Measurements from ENCODE around the gene SNX6.
"Not testable (repeated sequence)": the region's sequence is repeated elsewhere in the genome, so short reads cannot be mapped to it uniquely, and the experiment has no call there.

Gene SNX6
- 69.8 to 129 (median 95.6) reads per million in 9 experiments for total RNA-seq

GRCh38 chr14:34629657-34630529 lies at the start of gene SNX6:
TSS of gene SNX6 (minus strand) at chr14:34630148. CDS start at chr14:34630116, 32 bp downstream.
- DNase-seq (peak; percentile 73 to 78 (median 75)), ATAC-seq (replicated peaks) (peak; percentile 94)
- peaks cover 5 to 21% of the 10 kb centered on the region in 2 donors for H3K4me1 Mint-ChIP-seq (ENCODE audit: low read depth in 2 of 2)
- H3K36me3 Mint-ChIP-seq (ENCODE audit: insufficient read depth): peaks cover 22% of the 10 kb centered on the region
- peak within 1 kb of the TSS; percentile 93 for H3K4me3 Mint-ChIP-seq
- H3K27ac Mint-ChIP-seq: peak within 1 kb of the TSS; percentile 94 to 97
- no peaks in the 10 kb centered on the region for H3K9me3 Mint-ChIP-seq
- peaks cover 12 to 15% of the 10 kb centered on the region in 2 donors for H3K27me3 Mint-ChIP-seq

GRCh38 chr14:34678735-34679134 lies 48.8 kb upstream of the SNX6 start:
- Mint-ChIP-seq H3K9me3 (no peaks in the 10 kb centered on the region), H3K27me3 (no peaks in the 10 kb centered on the region), H3K27ac (no peak overlapping the region), H3K4me3 (no peak overlapping the region), H3K4me1 (ENCODE audit: low read depth in 2 of 2) (no peaks in the 10 kb centered on the region), H3K36me3 (ENCODE audit: insufficient read depth) (peaks cover 3% of the 10 kb centered on the region)
- DNase-seq: no peak
- ATAC-seq (replicated peaks): no peak

GRCh38 chr14:34678306-34678705 lies 48.4 kb upstream of the SNX6 start:
- no peak for ATAC-seq (replicated peaks)

DNA sequence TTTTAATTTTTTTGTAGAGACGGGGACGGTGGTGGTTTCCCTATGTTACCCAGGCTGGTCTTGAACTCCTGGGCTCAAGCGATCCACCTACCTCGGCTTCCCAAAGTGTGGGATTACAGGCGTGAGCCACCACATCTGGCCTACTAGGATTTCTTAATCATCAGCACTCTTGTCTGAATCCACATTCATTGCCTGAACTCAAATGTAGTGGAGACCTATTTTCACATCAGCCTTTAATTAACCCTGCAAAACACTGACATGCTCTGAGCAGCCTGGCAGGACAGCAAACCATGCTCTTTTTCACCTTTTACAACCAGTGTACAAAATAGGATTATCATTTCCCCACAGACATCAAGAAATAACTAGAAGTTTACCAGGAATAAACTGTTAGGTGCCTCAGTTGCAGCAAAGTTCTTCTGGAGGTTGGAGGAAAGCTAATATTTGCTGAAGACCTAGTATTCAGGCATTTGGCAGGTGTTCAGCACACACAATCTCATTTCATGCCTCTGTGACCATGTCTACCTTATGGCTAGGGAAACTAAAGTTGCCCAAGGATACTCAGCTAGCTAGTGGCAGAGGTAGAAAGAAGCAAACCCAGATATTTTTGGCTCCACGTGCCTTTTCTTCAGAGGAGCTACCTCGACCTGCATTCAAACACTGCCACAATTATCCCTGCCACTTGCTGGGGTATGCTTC lies 46.7 kb upstream of the SNX6 start:
- ATAC-seq (replicated peaks): no peak
- H3K27ac Mint-ChIP-seq: no peak overlapping the region
- H3K4me3 Mint-ChIP-seq: no peak overlapping the region
- no peaks in the 10 kb centered on the region for H3K4me1 Mint-ChIP-seq (ENCODE audit: low read depth in 2 of 2)
- H3K36me3 Mint-ChIP-seq (ENCODE audit: insufficient read depth): peaks cover 3% of the 10 kb centered on the region
- H3K9me3 Mint-ChIP-seq: no peaks in the 10 kb centered on the region
- H3K27me3 Mint-ChIP-seq: no peaks in the 10 kb centered on the region
- no peak for DNase-seq

More at GRCh38 chr14:34678306-34678705, 48.4 kb upstream of the SNX6 start:
- Mint-ChIP-seq H3K4me3 (no peak overlapping the region), H3K27me3 (no peaks in the 10 kb centered on the region), H3K9me3 (no peaks in the 10 kb centered on the region), H3K36me3 (ENCODE audit: insufficient read depth) (peaks cover 3% of the 10 kb centered on the region), H3K27ac (no peak overlapping the region), H3K4me1 (ENCODE audit: low read depth in 2 of 2) (no peaks in the 10 kb centered on the region)
- DNase-seq: no peak

DNA sequence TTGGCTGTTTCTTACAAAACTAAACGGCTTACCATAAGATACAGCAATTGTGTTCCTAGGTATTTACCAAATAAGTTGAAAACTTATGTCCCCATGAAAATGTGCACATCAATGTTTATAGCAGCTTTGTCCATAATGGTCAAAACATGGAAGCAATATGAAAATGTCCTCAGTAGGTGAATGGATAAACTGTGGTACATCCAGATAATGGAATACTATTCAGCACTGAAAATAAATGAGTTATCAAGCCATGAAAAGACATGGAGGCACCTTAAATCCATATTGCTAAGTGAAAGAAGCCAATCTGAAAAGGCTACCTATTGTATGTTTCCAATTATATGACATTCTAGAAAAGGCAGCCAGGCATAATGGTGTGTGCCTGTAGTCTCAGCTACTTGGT lies 43.8 kb upstream of the SNX6 start:
- DNase-seq (no peak), ATAC-seq (replicated peaks) (no peak)
- no peak overlapping the region for H3K4me3 Mint-ChIP-seq
- H3K36me3 Mint-ChIP-seq (ENCODE audit: insufficient read depth): peaks cover 3% of the 10 kb centered on the region
- no peaks in the 10 kb centered on the region for H3K4me1 Mint-ChIP-seq (ENCODE audit: low read depth in 2 of 2)
- H3K27me3 Mint-ChIP-seq: no peaks in the 10 kb centered on the region
- no peaks in the 10 kb centered on the region for H3K9me3 Mint-ChIP-seq
- no peak overlapping the region for H3K27ac Mint-ChIP-seq

GRCh38 chr14:34671716-34672115 lies 41.8 kb upstream of the SNX6 start:
- H3K27ac Mint-ChIP-seq: no peak overlapping the region
- peaks cover 3% of the 10 kb centered on the region for H3K36me3 Mint-ChIP-seq (ENCODE audit: insufficient read depth)
- DNase-seq (no peak), ATAC-seq (replicated peaks) (no peak)
- no peaks in the 10 kb centered on the region for H3K27me3 Mint-ChIP-seq
- H3K9me3 Mint-ChIP-seq: no peaks in the 10 kb centered on the region
- no peaks in the 10 kb centered on the region for H3K4me1 Mint-ChIP-seq (ENCODE audit: low read depth in 2 of 2)
- no peak overlapping the region for H3K4me3 Mint-ChIP-seq

DNA sequence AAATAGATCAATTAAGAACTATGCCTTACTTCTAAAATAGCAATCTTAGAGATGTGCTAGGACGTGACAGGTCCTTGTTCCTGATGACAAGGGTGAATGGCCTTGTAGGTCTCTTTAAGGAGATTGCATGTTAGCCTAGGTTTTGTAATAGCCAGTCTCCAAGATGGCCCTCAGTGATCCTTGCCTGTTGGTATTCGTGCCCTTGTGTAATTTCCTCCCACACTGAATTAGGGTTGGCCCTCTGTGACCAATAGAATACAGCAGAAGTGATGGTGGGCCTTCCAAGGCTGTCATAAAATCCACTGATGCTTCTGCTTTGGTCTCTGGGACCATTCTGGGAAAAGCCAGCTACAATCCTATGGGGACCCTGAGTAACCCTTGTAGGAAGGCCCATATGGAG lies 38.2 kb upstream of the SNX6 start:
- Mint-ChIP-seq H3K27me3 (no peaks in the 10 kb centered on the region), H3K9me3 (no peaks in the 10 kb centered on the region), H3K4me3 (no peak overlapping the region), H3K4me1 (ENCODE audit: low read depth in 2 of 2) (peaks cover 3 to 6% of the 10 kb centered on the region in 2 donors), H3K27ac (no peak overlapping the region), H3K36me3 (ENCODE audit: insufficient read depth) (no peaks in the 10 kb centered on the region)
- no peak for DNase-seq
- ATAC-seq (replicated peaks): no peak

GRCh38 chr14:34667007-34667406 lies 37.1 kb upstream of the SNX6 start:
- H3K9me3 Mint-ChIP-seq: no peaks in the 10 kb centered on the region
- no peaks in the 10 kb centered on the region for H3K36me3 Mint-ChIP-seq (ENCODE audit: insufficient read depth)
- H3K4me3 Mint-ChIP-seq: no peak overlapping the region
- H3K27ac Mint-ChIP-seq: no peak overlapping the region
- ATAC-seq (replicated peaks) (no peak), DNase-seq (no peak)
- H3K4me1 Mint-ChIP-seq (ENCODE audit: low read depth in 2 of 2): peaks cover 3 to 6% of the 10 kb centered on the region in 2 donors
- H3K27me3 Mint-ChIP-seq: no peaks in the 10 kb centered on the region

GRCh38 chr14:34665785-34666435 lies 36.0 kb upstream of the SNX6 start:
- no peak for DNase-seq
- no peaks in the 10 kb centered on the region for H3K27me3 Mint-ChIP-seq
- no peak for ATAC-seq (replicated peaks)
- H3K27ac Mint-ChIP-seq: no peak overlapping the region
- H3K4me3 Mint-ChIP-seq: no peak overlapping the region
- H3K4me1 Mint-ChIP-seq (ENCODE audit: low read depth in 2 of 2): peaks cover 3 to 6% of the 10 kb centered on the region in 2 donors
- H3K36me3 Mint-ChIP-seq (ENCODE audit: insufficient read depth): no peaks in the 10 kb centered on the region
- no peaks in the 10 kb centered on the region for H3K9me3 Mint-ChIP-seq

DNA sequence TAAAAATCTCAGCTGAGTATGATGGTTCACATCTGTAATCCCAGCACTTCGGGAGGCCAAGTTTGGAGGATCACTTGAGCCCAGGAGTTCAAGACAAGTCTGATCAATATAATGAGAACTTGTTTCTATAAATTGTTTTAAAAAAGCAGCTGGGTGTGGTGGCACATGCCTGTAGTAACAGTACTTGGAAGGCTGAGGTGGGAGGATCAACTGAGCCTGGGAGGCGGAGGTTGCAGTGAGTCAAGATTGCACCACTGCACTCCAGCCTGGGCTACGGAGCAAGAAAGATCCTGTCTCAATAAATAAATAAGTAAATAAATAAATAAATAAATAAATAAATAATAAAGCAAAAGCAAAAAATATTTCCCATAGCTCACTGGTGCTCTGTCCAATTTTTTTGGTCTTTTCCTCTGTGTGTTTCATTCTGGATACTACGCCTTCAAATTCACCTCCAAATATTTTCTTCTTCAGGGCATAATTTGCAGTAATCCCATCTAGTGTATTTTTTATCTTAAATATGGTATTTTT lies 32.7 kb upstream of the SNX6 start:
- DNase-seq (no peak), ATAC-seq (replicated peaks) (no peak)
- no peaks in the 10 kb centered on the region for H3K36me3 Mint-ChIP-seq (ENCODE audit: insufficient read depth)
- no peak overlapping the region for H3K4me3 Mint-ChIP-seq
- no peaks in the 10 kb centered on the region for H3K9me3 Mint-ChIP-seq
- peaks cover 3 to 6% of the 10 kb centered on the region in 2 donors for H3K4me1 Mint-ChIP-seq (ENCODE audit: low read depth in 2 of 2)
- H3K27me3 Mint-ChIP-seq: no peaks in the 10 kb centered on the region
- H3K27ac Mint-ChIP-seq: no peak overlapping the region

DNA sequence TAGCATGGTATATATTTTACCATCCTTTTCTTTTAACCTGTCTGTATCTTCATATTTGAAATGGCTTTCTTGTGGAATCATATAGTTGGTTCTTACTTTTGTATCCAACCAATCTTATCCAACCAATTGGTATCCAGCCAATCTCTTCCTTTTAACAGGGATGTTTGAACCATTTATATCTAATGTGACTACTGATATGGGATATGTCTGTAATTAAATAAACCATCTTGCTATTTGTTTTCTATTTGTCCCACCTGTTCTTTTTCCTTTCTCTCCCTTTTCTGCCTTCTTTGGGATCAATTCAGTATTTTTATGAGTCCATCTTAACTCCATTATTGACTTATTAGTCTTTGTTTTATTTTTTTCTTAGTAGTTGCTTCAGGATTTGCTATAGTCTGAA lies 30.8 kb upstream of the SNX6 start:
- Mint-ChIP-seq H3K4me1 (ENCODE audit: low read depth in 2 of 2) (no peaks in the 10 kb centered on the region), H3K36me3 (ENCODE audit: insufficient read depth) (peaks cover 3% of the 10 kb centered on the region), H3K27me3 (no peaks in the 10 kb centered on the region), H3K27ac (no peak overlapping the region), H3K9me3 (no peaks in the 10 kb centered on the region), H3K4me3 (no peak overlapping the region)
- ATAC-seq (replicated peaks): no peak
- no peak for DNase-seq

DNA sequence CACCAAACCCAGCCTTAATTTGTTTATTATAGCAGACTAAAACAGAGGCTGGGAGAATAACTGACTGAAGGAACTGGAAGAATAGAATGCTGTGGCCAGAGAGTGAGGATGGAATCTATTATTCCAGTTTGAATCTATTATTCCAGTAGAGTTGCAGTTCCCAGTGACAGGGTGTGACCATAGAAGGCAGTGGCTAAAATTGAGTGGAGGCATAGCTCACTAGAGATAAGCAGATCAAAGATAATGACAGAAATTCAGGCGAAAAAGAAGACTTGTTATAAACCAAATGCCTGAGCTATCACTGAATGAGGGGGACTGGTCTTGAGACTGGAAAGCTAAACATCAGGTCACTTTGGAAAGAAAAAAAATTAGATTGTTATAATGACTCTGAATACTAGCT lies 26.0 kb upstream of the SNX6 start:
- DNase-seq: no peak
- Mint-ChIP-seq H3K9me3 (no peaks in the 10 kb centered on the region), H3K27ac (no peak overlapping the region), H3K4me3 (no peak overlapping the region), H3K27me3 (no peaks in the 10 kb centered on the region), H3K36me3 (ENCODE audit: insufficient read depth) (peaks cover 5% of the 10 kb centered on the region), H3K4me1 (ENCODE audit: low read depth in 2 of 2) (no peaks in the 10 kb centered on the region)
- ATAC-seq (replicated peaks): no peak

GRCh38 chr14:34653073-34653472 lies 23.1 kb upstream of the SNX6 start:
- not testable (repeated sequence) for DNase-seq; H3K27ac Mint-ChIP-seq; H3K36me3 Mint-ChIP-seq (ENCODE audit: insufficient read depth); ATAC-seq (replicated peaks); H3K4me1 Mint-ChIP-seq (ENCODE audit: low read depth in 2 of 2); H3K27me3 Mint-ChIP-seq; H3K4me3 Mint-ChIP-seq; H3K9me3 Mint-ChIP-seq
